HCT116 (cell line): ENCODE data around the gene SSU72. TPM values are rescaled to one million over a fixed set of nuclear protein-coding genes. Genes with fewer than 3 reads are reported as not detected.

Experiments used
- ATAC-seq: fragments of 200-7000 bp; cut with Tn5 transposase; 2 replicates; pipeline ENCODE4 v1.9.1; 2020; ENCODE audit warnings: mild to moderate bottlenecking, moderate library complexity
- BruUV-seq: library from RNA; stranded (reverse); fragments of 400-500 nt; replicated peaks from 2 replicates; lab custom pipeline; 2021; lab: Mats Ljungman, UMichigan
- CTCF ChIA-PET: fragments of 300-600 bp; sonication (Branson Sonifier 250); formaldehyde crosslinking; loops from one replicate; lab custom pipeline; 2021; ENCODE audit warnings: antibody characterized with exemption; lab: Charles Lee
- POLR2A ChIA-PET: fragments of 300-600, 350-600 bp; sonication (Branson Sonifier 250); formaldehyde crosslinking; loops from one replicate; lab custom pipeline; 2021; ENCODE audit warnings: antibody characterized with exemption; lab: Charles Lee
- RAD21 ChIA-PET, 2 experiments: fragments of 300-600 bp; sonication (Branson Sonifier 250); formaldehyde crosslinking; loops; one replicate each; lab custom pipeline; 2023; ENCODE audit warnings: low total read pairs in 2 of 2; ENCODE audit not compliant: uncharacterized antibody in 2 of 2, unreplicated experiment in 2 of 2, low non-redundant PET in 1 of 2; lab: Charles Lee
- DNase-seq: peaks from one replicate; pipeline ENCODE4 v3.0.0-alpha.2; 2010; ENCODE audit warnings: low read depth, low spot score
- H2AFZ ChIP-seq: fragments of 200-600 bp; shearing (Covaris generic), sonication (generic); 2 replicates; pipeline ENCODE4 v1.6.1; 2017; ENCODE audit warnings: low read depth, mixed run types, mixed read lengths, antibody characterized with exemption, low read length; ENCODE audit not compliant: poor library complexity, severe bottlenecking
- H3K27ac ChIP-seq: 2 replicates; pipeline ENCODE4 v1.5.1; 2012; ENCODE audit warnings: low read depth, low read length
- H3K27me3 ChIP-seq: fragments of 200-600 bp; sonication (generic); 2 replicates; pipeline ENCODE4 v1.6.1; 2016; ENCODE audit warnings: mixed run types, low read length, mixed read lengths; ENCODE audit not compliant: insufficient read depth
- H3K36me3 ChIP-seq, 2 experiments: fragments of 200-500 bp in 1 of 2; fragments of 200-600 bp in 1 of 2; sonication (Bioruptor generic) in 1 of 2; sonication (generic) in 1 of 2; 2 replicates each; pipeline versions ENCODE4 v1.5.1 to v1.6.1; 2014 to 2016; ENCODE audit warnings: low read length in 2 of 2, inconsistent platforms in 1 of 2, mixed read lengths in 1 of 2, mixed run types in 1 of 2; ENCODE audit not compliant: insufficient read depth in 2 of 2, control insufficient read depth in 1 of 2
- H3K4me1 ChIP-seq, 2 experiments: fragments of 200-600 bp in 1 of 2; sonication (generic) in 1 of 2; 2 replicates each; pipeline versions ENCODE4 v1.5.1 to v1.6.1; 2012 to 2017; ENCODE audit warnings: low read length in 2 of 2, inconsistent platforms in 1 of 2, mild to moderate bottlenecking in 1 of 2, mixed read lengths in 1 of 2, mixed run types in 1 of 2, moderate library complexity in 1 of 2; ENCODE audit not compliant: insufficient read depth in 2 of 2, control insufficient read depth in 1 of 2
- H3K4me2 ChIP-seq: fragments of 200-600 bp; sonication (generic); 2 replicates; pipeline ENCODE4 v1.6.1; 2017; ENCODE audit warnings: mixed run types, low read length, mixed read lengths
- H3K4me3 ChIP-seq, 2 experiments: fragments of 200-600 bp in 1 of 2; sonication (generic) in 1 of 2; replicated peaks in 1 of 2; 2 replicates each; pipeline ENCODE4 v1.5.1; 2011 to 2016; ENCODE audit warnings: low read length in 2 of 2, control low read depth in 1 of 2, low read depth in 1 of 2, mild to moderate bottlenecking in 1 of 2, mixed read lengths in 1 of 2, mixed run types in 1 of 2
- H3K79me2 ChIP-seq: fragments of 200-600 bp; sonication (generic); 2 replicates; pipeline ENCODE4 v1.6.1; 2017; ENCODE audit warnings: mild to moderate bottlenecking, mixed run types, low read length, moderate library complexity, mixed read lengths; ENCODE audit not compliant: insufficient read depth
- H3K9ac ChIP-seq: fragments of 200-600 bp; sonication (generic); 2 replicates; pipeline ENCODE4 v1.6.1; 2016; ENCODE audit warnings: low read length, mixed read lengths
- H3K9me2 ChIP-seq: fragments of 200-600 bp; sonication (generic), shearing (Covaris generic); 2 replicates; pipeline ENCODE4 v1.6.1; 2017; ENCODE audit warnings: mixed run types, mild to moderate bottlenecking, moderate library complexity; ENCODE audit not compliant: insufficient read depth
- H3K9me3 ChIP-seq, 2 experiments: fragments of 200-500 bp in 1 of 2; fragments of 200-600 bp in 1 of 2; sonication (Bioruptor generic) in 1 of 2; sonication (generic) in 1 of 2; 2 replicates each; pipeline ENCODE4 v1.6.1; 2014 to 2017; ENCODE audit warnings: low read length in 2 of 2, mixed read lengths in 2 of 2, inconsistent platforms in 1 of 2, low read depth in 1 of 2, mild to moderate bottlenecking in 1 of 2, mixed run types in 1 of 2, moderate library complexity in 1 of 2; ENCODE audit not compliant: control insufficient read depth in 1 of 2, insufficient read depth in 1 of 2
- H4K20me1 ChIP-seq: fragments of 200-600 bp; sonication (generic), shearing (Covaris generic); 2 replicates; pipeline ENCODE4 v1.6.1; 2017; ENCODE audit warnings: mixed run types, mild to moderate bottlenecking, moderate library complexity; ENCODE audit not compliant: insufficient read depth
- EGR1 ChIP-seq: IDR thresholded peaks from 2 replicates; pipeline ENCODE4 v1.6.1; 2012; ENCODE audit warnings: low read depth
- MAX ChIP-seq: IDR thresholded peaks from 2 replicates; pipeline ENCODE4 v1.6.1; 2012
- SIN3A ChIP-seq: IDR thresholded peaks from 2 replicates; pipeline ENCODE4 v1.6.1; 2012; ENCODE audit warnings: low read depth
- SRF ChIP-seq: IDR thresholded peaks from 2 replicates; pipeline ENCODE4 v1.6.1; 2012; ENCODE audit warnings: low read depth
- ZBTB33 ChIP-seq: IDR thresholded peaks from 2 replicates; pipeline ENCODE4 v1.6.1; 2011; ENCODE audit warnings: mild to moderate bottlenecking, low read length, moderate library complexity; ENCODE audit not compliant: insufficient replicate concordance; ENCODE audit errors: extremely low read depth
- intact Hi-C: fragments of 100-400 bp; cut with micrococcal nuclease; formaldehyde crosslinking; loops from 2 replicates; pipeline ENCODE4 v1.10.0; 2022
- total RNA-seq: library from RNA; stranded (reverse); gene quantifications from one replicate; pipeline ENCODE4 v1.2.1, GENCODE V29; 2021; ENCODE audit not compliant: unreplicated experiment

Gene SSU72
- total RNA-seq, 1 experiment from 2014 or later, result 134 TPM

GRCh38 chr1:1591452-1591851 is 16.8 kb upstream of the SSU72 start (continued):
- no peak for TF ChIP-seq SIN3A
- no peak for TF ChIP-seq EGR1
- no peak for TF ChIP-seq MAX
- no peak for TF ChIP-seq ZBTB33

GRCh38 chr1:1583347-1584010 is 8.8 kb upstream of the SSU72 start:
- no peaks in the 10 kb centered on the region for H3K9me2 ChIP-seq
- no peaks in the 10 kb centered on the region for H4K20me1 ChIP-seq
- H2AFZ ChIP-seq, result no peak overlapping the region
- ATAC-seq, result no peak
- no peak overlapping the region for H3K4me2 ChIP-seq
- DNase-seq, result no peak
- no peaks in the 10 kb centered on the region for H3K36me3 ChIP-seq
- no peaks in the 10 kb centered on the region for H3K79me2 ChIP-seq
- no peaks in the 10 kb centered on the region for H3K4me1 ChIP-seq
- H3K27ac ChIP-seq, result no peak overlapping the region
- no TSS peak for BruUV-seq
- ChIA-PET RAD21 (no interaction called here), CTCF (no interaction called here), POLR2A (no interaction called here)
- H3K27me3 ChIP-seq, result no peaks in the 10 kb centered on the region
- TF ChIP-seq ZBTB33, result no peak
- TF ChIP-seq SRF, result no peak
- no peaks in the 10 kb centered on the region for H3K9me3 ChIP-seq
- no peak overlapping the region for H3K9ac ChIP-seq
- no peak overlapping the region for H3K4me3 ChIP-seq
- intact Hi-C loops, result no loop called here
